OCI-LY7 (cell line): ENCODE data around the gene NRN1L.
"Not testable (repeated sequence)": the region's sequence is repeated elsewhere in the genome, so short reads cannot be mapped to it uniquely, and the experiment has no call there.

Source experiments
- EZH2phosphoT487 ChIP-seq: fragments of 200-600 bp; sonication (generic); IDR thresholded peaks from 2 replicates; pipeline ENCODE4 v1.6.1; 2018; ENCODE audit warnings: low read depth, borderline replicate concordance, mild to moderate bottlenecking, mixed run types, antibody characterized with exemption, low read length, moderate library complexity, mixed read lengths
- TF ChIP-seq, protein P1 (sequence below): fragments of 200-600 bp; sonication (generic); conservative IDR thresholded peaks from 2 replicates; pipeline ENCODE4 v1.5.1; 2014; ENCODE audit warnings: mild to moderate bottlenecking, antibody characterized with exemption, low read length, moderate library complexity, mixed read lengths

DNA sequence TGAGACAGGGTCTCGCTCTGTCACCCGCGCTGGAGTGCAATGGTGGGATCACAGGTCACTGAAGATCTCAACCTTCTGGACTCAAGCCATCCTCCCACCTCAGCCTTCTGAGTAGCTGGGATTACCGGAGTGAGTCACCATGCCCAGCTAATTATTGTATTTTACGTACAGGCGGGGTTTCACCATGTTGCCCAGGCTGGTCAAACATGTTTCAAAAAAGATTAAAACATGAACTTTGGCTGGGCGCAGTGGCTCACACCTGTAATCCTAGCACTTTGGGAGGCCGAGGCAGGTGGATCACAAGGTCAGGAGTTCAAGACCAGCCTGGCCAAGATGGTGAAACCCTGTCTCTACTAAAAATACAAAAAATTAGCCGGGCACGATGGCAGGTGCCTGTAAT is 47.5 kb upstream of the NRN1L start:
- TF ChIP-seq, protein P1, sequence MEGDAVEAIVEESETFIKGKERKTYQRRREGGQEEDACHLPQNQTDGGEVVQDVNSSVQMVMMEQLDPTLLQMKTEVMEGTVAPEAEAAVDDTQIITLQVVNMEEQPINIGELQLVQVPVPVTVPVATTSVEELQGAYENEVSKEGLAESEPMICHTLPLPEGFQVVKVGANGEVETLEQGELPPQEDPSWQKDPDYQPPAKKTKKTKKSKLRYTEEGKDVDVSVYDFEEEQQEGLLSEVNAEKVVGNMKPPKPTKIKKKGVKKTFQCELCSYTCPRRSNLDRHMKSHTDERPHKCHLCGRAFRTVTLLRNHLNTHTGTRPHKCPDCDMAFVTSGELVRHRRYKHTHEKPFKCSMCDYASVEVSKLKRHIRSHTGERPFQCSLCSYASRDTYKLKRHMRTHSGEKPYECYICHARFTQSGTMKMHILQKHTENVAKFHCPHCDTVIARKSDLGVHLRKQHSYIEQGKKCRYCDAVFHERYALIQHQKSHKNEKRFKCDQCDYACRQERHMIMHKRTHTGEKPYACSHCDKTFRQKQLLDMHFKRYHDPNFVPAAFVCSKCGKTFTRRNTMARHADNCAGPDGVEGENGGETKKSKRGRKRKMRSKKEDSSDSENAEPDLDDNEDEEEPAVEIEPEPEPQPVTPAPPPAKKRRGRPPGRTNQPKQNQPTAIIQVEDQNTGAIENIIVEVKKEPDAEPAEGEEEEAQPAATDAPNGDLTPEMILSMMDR: not testable (repeated sequence)
- not testable (repeated sequence) for TF ChIP-seq EZH2phosphoT487
